HEK293 (cell line): ENCODE data around the gene CACUL1.

Source experiments
- BCL11A ChIP-seq: fragments of 450-650 bp; formaldehyde crosslinking; IDR thresholded peaks from 2 replicates; pipeline ENCODE4 v1.5.1; 2016; ENCODE audit warnings: low read depth, missing biosample characterization, missing genetic modification characterization
- GLI2 ChIP-seq: fragments of 450-650 bp; formaldehyde crosslinking; IDR thresholded peaks from 2 replicates; pipeline ENCODE4; 2017; ENCODE audit warnings: missing biosample characterization, missing genetic modification characterization, low read depth, borderline replicate concordance
- IKZF3 ChIP-seq: fragments of 450-650 bp; IDR thresholded peaks from 2 replicates; pipeline ENCODE4 v1.5.0; 2018; ENCODE audit warnings: missing biosample characterization, mild to moderate bottlenecking, missing genetic modification characterization, moderate library complexity
- OSR2 ChIP-seq: fragments of 450-650 bp; formaldehyde crosslinking; IDR thresholded peaks from 2 replicates; pipeline ENCODE4 v1.5.1; 2016; ENCODE audit warnings: missing biosample characterization, missing genetic modification characterization
- PRDM1 ChIP-seq: fragments of 450-650 bp; formaldehyde crosslinking; IDR thresholded peaks from 2 replicates; pipeline ENCODE4; 2016; ENCODE audit warnings: missing biosample characterization, missing genetic modification characterization
- REPIN1 ChIP-seq: fragments of 450-650 bp; formaldehyde crosslinking; IDR thresholded peaks from 2 replicates; pipeline ENCODE4 v1.5.1; 2017; ENCODE audit warnings: missing biosample characterization, missing genetic modification characterization, low read depth
- SP7 ChIP-seq: fragments of 450-650 bp; formaldehyde crosslinking; IDR thresholded peaks from 2 replicates; pipeline ENCODE4 v1.5.1; 2016; ENCODE audit warnings: missing biosample characterization, missing genetic modification characterization
- ZBTB7A ChIP-seq: fragments of 450-650 bp; formaldehyde crosslinking; IDR thresholded peaks from 2 replicates; pipeline ENCODE4 v1.5.1; 2016; ENCODE audit warnings: low read depth, missing biosample characterization, missing genetic modification characterization
- ZNF112 ChIP-seq: fragments of 450-650 bp; formaldehyde crosslinking; IDR thresholded peaks from 2 replicates; pipeline ENCODE4 v1.5.0; 2017; ENCODE audit warnings: missing biosample characterization, missing genetic modification characterization
- ZNF132 ChIP-seq: fragments of 450-650 bp; formaldehyde crosslinking; IDR thresholded peaks from 2 replicates; pipeline ENCODE4 v1.5.1; 2017; ENCODE audit warnings: missing biosample characterization, missing genetic modification characterization, borderline replicate concordance
- ZNF133 ChIP-seq: fragments of 450-650 bp; formaldehyde crosslinking; IDR thresholded peaks from 2 replicates; pipeline ENCODE4 v1.5.1; 2016; ENCODE audit warnings: missing biosample characterization, missing genetic modification characterization
- ZNF157 ChIP-seq: fragments of 450-650 bp; formaldehyde crosslinking; IDR thresholded peaks from 2 replicates; pipeline ENCODE4 v1.5.1; 2016; ENCODE audit warnings: missing biosample characterization, missing genetic modification characterization
- ZNF174 ChIP-seq: fragments of 450-650 bp; formaldehyde crosslinking; IDR thresholded peaks from 2 replicates; pipeline ENCODE4 v1.5.0; 2017; ENCODE audit warnings: missing biosample characterization, mild to moderate bottlenecking, missing genetic modification characterization
- ZNF19 ChIP-seq: fragments of 450-650 bp; formaldehyde crosslinking; IDR thresholded peaks from 2 replicates; pipeline ENCODE4; 2016; ENCODE audit warnings: missing biosample characterization, missing genetic modification characterization, low read depth
- ZNF202 ChIP-seq: fragments of 450-650 bp; formaldehyde crosslinking; IDR thresholded peaks from 2 replicates; pipeline ENCODE4 v1.5.1; 2016; ENCODE audit warnings: missing biosample characterization, missing genetic modification characterization, borderline replicate concordance
- ZNF221 ChIP-seq: fragments of 450-650 bp; formaldehyde crosslinking; IDR thresholded peaks from 2 replicates; pipeline ENCODE4 v1.5.1; 2017; ENCODE audit warnings: missing biosample characterization, missing genetic modification characterization, borderline replicate concordance
- ZNF239 ChIP-seq: fragments of 450-650 bp; formaldehyde crosslinking; IDR thresholded peaks from 2 replicates; pipeline ENCODE4 v1.5.1; 2016; ENCODE audit warnings: missing biosample characterization, missing genetic modification characterization
- ZNF266 ChIP-seq: fragments of 450-650 bp; formaldehyde crosslinking; IDR thresholded peaks from 2 replicates; pipeline ENCODE4 v1.5.1; 2016; ENCODE audit warnings: missing biosample characterization, missing genetic modification characterization, low read depth
- ZNF394 ChIP-seq: fragments of 450-650 bp; formaldehyde crosslinking; IDR thresholded peaks from 2 replicates; pipeline ENCODE4 v1.5.1; 2016; ENCODE audit warnings: missing biosample characterization, missing genetic modification characterization, mild to moderate bottlenecking, moderate library complexity, borderline replicate concordance
- ZNF404 ChIP-seq: fragments of 450-650 bp; formaldehyde crosslinking; IDR thresholded peaks from 2 replicates; pipeline ENCODE4 v1.5.1; 2017; ENCODE audit warnings: missing biosample characterization, missing genetic modification characterization
- ZNF449 ChIP-seq: fragments of 450-650 bp; formaldehyde crosslinking; IDR thresholded peaks from 2 replicates; pipeline ENCODE4 v1.5.1; 2017; ENCODE audit warnings: missing biosample characterization, mild to moderate bottlenecking, missing genetic modification characterization, moderate library complexity
- ZNF561 ChIP-seq: fragments of 450-650 bp; IDR thresholded peaks from 2 replicates; pipeline ENCODE4 v1.5.1; 2018; ENCODE audit warnings: missing biosample characterization, missing genetic modification characterization, borderline replicate concordance
- ZNF626 ChIP-seq: fragments of 450-650 bp; sonication (Bioruptor Pico); formaldehyde crosslinking; IDR thresholded peaks from 2 replicates; pipeline ENCODE4 v1.5.1; 2018; ENCODE audit warnings: missing biosample characterization, missing genetic modification characterization, inconsistent platforms
- ZNF76 ChIP-seq: fragments of 450-650 bp; formaldehyde crosslinking; IDR thresholded peaks from 2 replicates; pipeline ENCODE4; 2016; ENCODE audit warnings: low read depth, missing biosample characterization, missing genetic modification characterization, borderline replicate concordance
- ZSCAN16 ChIP-seq: fragments of 450-650 bp; formaldehyde crosslinking; IDR thresholded peaks from 2 replicates; pipeline ENCODE4 v1.5.1; 2016; ENCODE audit warnings: missing biosample characterization, missing genetic modification characterization
- ZSCAN4 ChIP-seq: fragments of 450-650 bp; formaldehyde crosslinking; IDR thresholded peaks from 2 replicates; pipeline ENCODE4 v1.5.1; 2017; ENCODE audit warnings: missing biosample characterization, missing genetic modification characterization
- ZXDB ChIP-seq: fragments of 450-650 bp; formaldehyde crosslinking; IDR thresholded peaks from 2 replicates; pipeline ENCODE4 v1.5.1; 2016; ENCODE audit warnings: missing biosample characterization, missing genetic modification characterization
- TF ChIP-seq, protein P1 (sequence below): fragments of 450-650 bp; formaldehyde crosslinking; conservative IDR thresholded peaks from 2 replicates; pipeline ENCODE4 v1.5.1; 2016; ENCODE audit warnings: low read depth, missing biosample characterization, missing genetic modification characterization
- TF ChIP-seq, protein P2 (sequence below): fragments of 450-650 bp; formaldehyde crosslinking; IDR thresholded peaks from 2 replicates; pipeline ENCODE4 v1.5.1; 2017; ENCODE audit warnings: missing biosample characterization, missing genetic modification characterization
- TF ChIP-seq, protein P3 (sequence below): IDR thresholded peaks from 2 replicates; pipeline ENCODE4 v1.6.1; 2011; ENCODE audit warnings: mild to moderate bottlenecking, low read depth, low read length, borderline replicate concordance

CACUL1 gene

DNA sequence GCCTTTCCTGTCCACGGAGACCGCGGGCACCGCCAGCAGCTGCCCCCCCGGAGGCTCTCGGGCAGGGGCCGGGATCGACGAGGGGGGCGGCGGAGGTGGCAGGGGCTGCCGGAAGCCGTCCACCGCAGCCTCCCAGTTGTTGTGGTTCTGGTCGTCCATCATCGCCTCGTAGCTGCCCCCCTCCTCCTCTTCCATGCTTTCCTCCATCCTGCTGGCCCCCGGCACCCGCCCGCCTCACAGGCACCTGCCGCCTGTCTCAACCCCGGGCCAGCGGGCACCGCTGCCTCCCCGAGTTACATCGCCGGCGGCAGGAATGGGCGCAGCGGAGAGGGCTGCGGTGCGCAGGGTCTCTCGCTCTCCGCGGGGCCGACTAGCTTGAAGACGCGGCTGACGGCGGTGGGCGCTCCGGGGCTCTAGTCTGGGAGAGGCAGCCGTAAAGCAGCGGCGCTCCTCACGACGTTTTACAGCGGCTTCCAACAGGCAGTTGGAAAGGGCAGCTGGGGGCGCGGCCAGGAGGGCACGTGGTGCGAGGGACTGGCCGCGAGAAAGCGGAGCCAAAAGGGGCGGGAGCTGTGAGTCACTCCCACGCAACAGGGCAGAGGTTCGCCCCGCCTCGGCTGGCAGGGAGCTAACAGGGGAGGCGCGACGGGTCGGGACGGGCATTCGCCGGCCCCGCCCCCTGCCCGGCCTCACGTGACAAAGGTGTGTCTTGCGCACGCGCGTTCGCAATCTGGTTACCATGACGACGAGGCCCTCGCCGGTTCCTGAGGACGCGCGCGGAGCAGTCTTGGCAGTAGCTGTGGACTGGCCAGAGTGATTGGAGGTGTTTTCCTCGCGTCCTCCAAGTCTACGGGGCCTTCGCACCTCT, at the start of gene CACUL1 (continued):
- TF ChIP-seq OSR2 = peak; percentile 56
- TF ChIP-seq ZNF157 (tag by site-specific recombination) = no peak
- no peak for TF ChIP-seq ZNF133
- TF ChIP-seq REPIN1 (tag by site-specific recombination) = no peak
- TF ChIP-seq ZSCAN4 (tag by site-specific recombination) = no peak
- no peak for TF ChIP-seq ZNF202
- TF ChIP-seq, protein P1, sequence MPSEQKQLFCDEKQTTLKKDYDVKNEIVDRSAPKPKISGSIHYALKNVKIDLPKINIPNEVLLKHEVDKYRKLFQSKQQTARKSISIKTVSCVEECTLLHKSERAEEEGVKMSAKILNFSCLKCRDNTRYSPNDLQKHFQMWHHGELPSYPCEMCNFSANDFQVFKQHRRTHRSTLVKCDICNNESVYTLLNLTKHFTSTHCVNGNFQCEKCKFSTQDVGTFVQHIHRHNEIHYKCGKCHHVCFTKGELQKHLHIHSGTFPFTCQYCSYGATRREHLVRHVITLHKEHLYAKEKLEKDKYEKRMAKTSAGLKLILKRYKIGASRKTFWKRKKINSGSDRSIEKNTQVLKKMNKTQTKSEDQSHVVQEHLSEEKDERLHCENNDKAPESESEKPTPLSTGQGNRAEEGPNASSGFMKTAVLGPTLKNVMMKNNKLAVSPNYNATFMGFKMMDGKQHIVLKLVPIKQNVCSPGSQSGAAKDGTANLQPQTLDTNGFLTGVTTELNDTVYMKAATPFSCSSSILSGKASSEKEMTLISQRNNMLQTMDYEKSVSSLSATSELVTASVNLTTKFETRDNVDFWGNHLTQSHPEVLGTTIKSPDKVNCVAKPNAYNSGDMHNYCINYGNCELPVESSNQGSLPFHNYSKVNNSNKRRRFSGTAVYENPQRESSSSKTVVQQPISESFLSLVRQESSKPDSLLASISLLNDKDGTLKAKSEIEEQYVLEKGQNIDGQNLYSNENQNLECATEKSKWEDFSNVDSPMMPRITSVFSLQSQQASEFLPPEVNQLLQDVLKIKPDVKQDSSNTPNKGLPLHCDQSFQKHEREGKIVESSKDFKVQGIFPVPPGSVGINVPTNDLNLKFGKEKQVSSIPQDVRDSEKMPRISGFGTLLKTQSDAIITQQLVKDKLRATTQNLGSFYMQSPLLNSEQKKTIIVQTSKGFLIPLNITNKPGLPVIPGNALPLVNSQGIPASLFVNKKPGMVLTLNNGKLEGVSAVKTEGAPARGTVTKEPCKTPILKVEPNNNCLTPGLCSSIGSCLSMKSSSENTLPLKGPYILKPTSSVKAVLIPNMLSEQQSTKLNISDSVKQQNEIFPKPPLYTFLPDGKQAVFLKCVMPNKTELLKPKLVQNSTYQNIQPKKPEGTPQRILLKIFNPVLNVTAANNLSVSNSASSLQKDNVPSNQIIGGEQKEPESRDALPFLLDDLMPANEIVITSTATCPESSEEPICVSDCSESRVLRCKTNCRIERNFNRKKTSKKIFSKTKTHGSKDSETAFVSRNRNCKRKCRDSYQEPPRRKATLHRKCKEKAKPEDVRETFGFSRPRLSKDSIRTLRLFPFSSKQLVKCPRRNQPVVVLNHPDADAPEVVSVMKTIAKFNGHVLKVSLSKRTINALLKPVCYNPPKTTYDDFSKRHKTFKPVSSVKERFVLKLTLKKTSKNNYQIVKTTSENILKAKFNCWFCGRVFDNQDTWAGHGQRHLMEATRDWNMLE (tag by site-specific recombination) = no peak
- 0 out of 2 replicates have a peak, but pooled peaks have one; percentile 53 for TF ChIP-seq ZNF394 (tag by site-specific recombination)
- TF ChIP-seq ZNF112 (tag by site-specific recombination) = no peak
- TF ChIP-seq BCL11A = peak; percentile 21; the same call in 1 of the 2 replicates
- no peak for TF ChIP-seq ZNF266 (tag by site-specific recombination)
- TF ChIP-seq IKZF3 (tag by site-specific recombination) = no peak
- peak; percentile 73 for TF ChIP-seq SP7 (tag by site-specific recombination)
- TF ChIP-seq, protein P2, sequence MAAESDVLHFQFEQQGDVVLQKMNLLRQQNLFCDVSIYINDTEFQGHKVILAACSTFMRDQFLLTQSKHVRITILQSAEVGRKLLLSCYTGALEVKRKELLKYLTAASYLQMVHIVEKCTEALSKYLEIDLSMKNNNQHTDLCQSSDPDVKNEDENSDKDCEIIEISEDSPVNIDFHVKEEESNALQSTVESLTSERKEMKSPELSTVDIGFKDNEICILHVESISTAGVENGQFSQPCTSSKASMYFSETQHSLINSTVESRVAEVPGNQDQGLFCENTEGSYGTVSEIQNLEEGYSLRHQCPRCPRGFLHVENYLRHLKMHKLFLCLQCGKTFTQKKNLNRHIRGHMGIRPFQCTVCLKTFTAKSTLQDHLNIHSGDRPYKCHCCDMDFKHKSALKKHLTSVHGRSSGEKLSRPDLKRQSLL (tag by site-specific recombination) = 0 out of 2 replicates have a peak, but pooled peaks have one; percentile 37
- TF ChIP-seq GLI2 = no peak
- TF ChIP-seq ZSCAN16 (tag by site-specific recombination) = no peak
- peak; percentile 76 for TF ChIP-seq ZNF76 (tag by site-specific recombination)
- TF ChIP-seq ZNF221 (tag by site-specific recombination) = 0 out of 2 replicates have a peak, but pooled peaks have one; percentile 3
- TF ChIP-seq PRDM1 = no peak
- TF ChIP-seq ZNF449 (tag by site-specific recombination) = no peak
- no peak for TF ChIP-seq ZNF19 (tag by site-specific recombination)
- peak; percentile 74; the same call in 1 of the 2 replicates for TF ChIP-seq ZNF561 (tag by site-specific recombination)
- TF ChIP-seq ZNF404 = no peak
- TF ChIP-seq ZNF626 (tag by site-specific recombination) = no peak
- no peak for TF ChIP-seq ZNF239 (tag by site-specific recombination)
- TF ChIP-seq ZNF174 (tag by site-specific recombination) = no peak
- TF ChIP-seq ZBTB7A (tag by site-specific recombination) = peak; percentile 80
- TF ChIP-seq, protein P3, sequence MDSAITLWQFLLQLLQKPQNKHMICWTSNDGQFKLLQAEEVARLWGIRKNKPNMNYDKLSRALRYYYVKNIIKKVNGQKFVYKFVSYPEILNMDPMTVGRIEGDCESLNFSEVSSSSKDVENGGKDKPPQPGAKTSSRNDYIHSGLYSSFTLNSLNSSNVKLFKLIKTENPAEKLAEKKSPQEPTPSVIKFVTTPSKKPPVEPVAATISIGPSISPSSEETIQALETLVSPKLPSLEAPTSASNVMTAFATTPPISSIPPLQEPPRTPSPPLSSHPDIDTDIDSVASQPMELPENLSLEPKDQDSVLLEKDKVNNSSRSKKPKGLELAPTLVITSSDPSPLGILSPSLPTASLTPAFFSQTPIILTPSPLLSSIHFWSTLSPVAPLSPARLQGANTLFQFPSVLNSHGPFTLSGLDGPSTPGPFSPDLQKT = no peak
- TF ChIP-seq ZNF132 (tag by site-specific recombination) = no peak
- TF ChIP-seq ZXDB = peak; percentile 85
